GM23248 (cell line): ENCODE measurements around the gene PTPN1. TPM values are rescaled to one million over a fixed set of nuclear protein-coding genes. Genes with fewer than 3 reads are reported as not detected.

Source experiments
- DNase-seq: peaks from one replicate; pipeline ENCODE4 v3.0.0-alpha.2; 2015
- H2AFZ ChIP-seq: fragments of 200-600 bp; sonication (generic); 2 replicates; pipeline ENCODE4 v1.6.1; 2016; ENCODE audit warnings: antibody characterized with exemption
- H3F3A ChIP-seq: fragments of 200-600 bp; sonication (generic); 2 replicates; pipeline ENCODE4 v1.6.1; 2016; ENCODE audit warnings: mild to moderate bottlenecking, antibody characterized with exemption, mixed run types; ENCODE audit not compliant: insufficient read depth
- H3K27ac ChIP-seq: fragments of 200-600 bp; sonication (generic); 2 replicates; pipeline ENCODE4 v1.5.1; 2016; ENCODE audit warnings: mild to moderate bottlenecking
- H3K27me3 ChIP-seq: fragments of 200-600 bp; sonication (generic); replicated peaks from 2 replicates; pipeline ENCODE4 v1.6.1; 2016; ENCODE audit warnings: mild to moderate bottlenecking; ENCODE audit not compliant: insufficient read depth
- H3K36me3 ChIP-seq: fragments of 200-600 bp; sonication (generic); 2 replicates; pipeline ENCODE4 v1.6.1; 2016; ENCODE audit warnings: low read depth, mild to moderate bottlenecking
- H3K4me1 ChIP-seq: fragments of 200-600 bp; sonication (generic); 2 replicates; pipeline ENCODE4 v1.6.1; 2016; ENCODE audit warnings: mild to moderate bottlenecking; ENCODE audit not compliant: insufficient read depth
- H3K4me2 ChIP-seq: fragments of 200-600 bp; sonication (generic); one replicate; pipeline ENCODE4 v1.6.1; 2016; ENCODE audit warnings: mild to moderate bottlenecking; ENCODE audit not compliant: unreplicated experiment
- H3K4me3 ChIP-seq: fragments of 200-600 bp; sonication (generic); 2 replicates; pipeline ENCODE4 v1.5.1; 2016; ENCODE audit warnings: mild to moderate bottlenecking
- H3K79me2 ChIP-seq: fragments of 200-600 bp; sonication (generic); 2 replicates; pipeline ENCODE4 v1.6.1; 2016; ENCODE audit warnings: mild to moderate bottlenecking; ENCODE audit not compliant: insufficient read depth
- H3K9ac ChIP-seq: fragments of 200-600 bp; sonication (generic); 2 replicates; pipeline ENCODE4 v1.6.1; 2016; ENCODE audit warnings: mild to moderate bottlenecking
- H3K9me2 ChIP-seq: fragments of 200-600 bp; sonication (generic); 2 replicates; pipeline ENCODE4 v1.6.1; 2016; ENCODE audit warnings: mixed run types, mild to moderate bottlenecking, moderate library complexity; ENCODE audit not compliant: insufficient read depth
- H3K9me3 ChIP-seq: fragments of 200-600 bp; sonication (generic); one replicate; pipeline ENCODE4 v1.6.1; 2017; ENCODE audit warnings: low read depth
- H4K20me1 ChIP-seq: fragments of 200-600 bp; sonication (generic); 2 replicates; pipeline ENCODE4 v1.6.0; 2016; ENCODE audit not compliant: insufficient read depth
- EZH2 ChIP-seq: fragments of 200-600 bp; sonication (generic); IDR thresholded peaks from 2 replicates; pipeline ENCODE4 v1.6.1; 2018; ENCODE audit warnings: antibody characterized with exemption, mild to moderate bottlenecking; ENCODE audit not compliant: insufficient read depth, poor library complexity, severe bottlenecking
- EZH2phosphoT487 ChIP-seq: fragments of 200-600 bp; sonication (generic); IDR thresholded peaks from 2 replicates; pipeline ENCODE4 v1.6.1; 2018; ENCODE audit warnings: antibody characterized with exemption, moderate library complexity, mild to moderate bottlenecking, low read depth; ENCODE audit not compliant: insufficient read depth
- WGBS, 2 experiments: methylation state at CpG; one replicate each; pipeline ENCODE4 v1.1.6; 2015 to 2017; ENCODE audit warnings: low lambda C conversion rate in 2 of 2, low coverage in 1 of 2; ENCODE audit errors: missing lambda C conversion rate in 2 of 2; 5-methylcytosine and 5-hydroxymethylcytosine counted together
- in situ Hi-C: fragments of 300-500 bp; cut with MboI; formaldehyde crosslinking; loops from 2 replicates; pipeline ENCODE4 v1.15.0; 2020
- polyA plus RNA-seq: library from polyadenylated mRNA; unstranded; fragments of >200 nt; fragmentation: Nextera tagmentation; extraction: Ambion mirVana; gene quantifications from 2 replicates; pipeline ENCODE4 v1.2.1, GENCODE V29; 2016
- total RNA-seq: library from RNA; depleted of rRNA; stranded (reverse); fragments of >200 nt; shearing (Covaris generic); gene quantifications from 2 replicates; pipeline ENCODE4 v1.2.3, GENCODE V29; 2014

PTPN1 gene
- total and polyA plus RNA-seq, 2 experiments from 2014 or later: 18.9 to 22.8 TPM

DNA sequence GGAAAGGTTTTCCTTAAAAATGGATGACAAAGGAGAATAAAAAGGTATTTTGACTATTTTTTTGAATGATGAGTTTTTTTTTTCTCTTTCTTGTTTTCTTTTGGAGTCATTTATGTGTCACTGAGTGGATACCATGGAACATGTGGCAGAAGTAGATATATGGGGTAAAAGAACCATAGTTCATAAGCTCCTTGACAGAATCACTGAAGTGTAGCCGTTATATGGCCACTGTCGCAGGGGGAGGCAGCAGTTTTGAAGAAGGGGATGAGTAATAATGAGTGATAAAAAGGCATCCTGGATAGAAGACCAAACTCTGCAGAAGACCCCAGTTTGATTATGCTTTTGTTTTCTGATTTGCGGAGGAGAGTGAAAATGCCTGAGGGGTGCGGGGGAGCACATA is 15.5 kb downstream of the PTPN1 start:
- Histone ChIP-seq H3K9ac (no peak overlapping the region), H3K79me2 (peaks cover 100% of the 10 kb centered on the region), H4K20me1 (no peaks in the 10 kb centered on the region), H3K27me3 (no peaks in the 10 kb centered on the region), H3F3A (peaks cover 25% of the 10 kb centered on the region), H2AFZ (no peak overlapping the region), H3K36me3 (no peaks in the 10 kb centered on the region), H3K4me2 (no peak overlapping the region), H3K27ac (no peak overlapping the region), H3K9me3 (no peaks in the 10 kb centered on the region), H3K9me2 (no peaks in the 10 kb centered on the region), H3K4me3 (no peak overlapping the region), H3K4me1 (peaks cover 36% of the 10 kb centered on the region)
- TF ChIP-seq EZH2phosphoT487: no peak
- no peak for TF ChIP-seq EZH2
- in situ Hi-C loops: no loop called here
- WGBS, 2 experiments: 98% methylated on average over 4 of the region's 4 CpGs
- DNase-seq: no peak

DNA sequence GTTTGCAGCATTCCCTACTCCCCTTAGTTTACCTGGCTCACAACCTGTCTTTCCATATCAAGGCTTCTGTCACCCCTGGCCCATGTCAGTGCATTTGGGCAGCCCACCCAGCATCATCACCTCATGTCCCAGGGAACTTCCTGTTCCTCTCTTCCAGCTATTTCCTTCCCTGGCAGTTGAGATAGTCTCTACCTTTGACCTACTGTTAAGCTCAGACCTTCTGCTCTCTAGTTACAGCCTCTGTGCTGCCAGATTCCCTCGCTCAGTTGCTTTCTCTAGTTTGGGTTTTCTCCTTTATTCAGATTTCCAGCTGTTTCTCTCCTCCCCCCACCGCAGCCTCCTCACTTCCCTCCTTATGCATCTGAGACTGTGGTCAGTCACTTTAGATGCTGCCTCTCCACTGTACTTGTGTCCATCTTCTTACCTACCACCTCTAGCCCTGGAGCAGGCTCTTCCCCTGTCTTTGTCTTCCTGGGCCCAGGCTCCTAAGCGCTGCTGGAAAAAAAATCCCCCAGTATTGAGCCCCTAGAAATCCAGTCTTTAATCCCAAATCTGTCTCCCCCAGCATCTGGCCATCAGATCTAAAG is 16.3 kb downstream of the PTPN1 start:
- peaks cover 28% of the 10 kb centered on the region for H3K4me1 ChIP-seq
- WGBS, 2 experiments: 98 to 100% methylated on average over 3 of the region's 3 CpGs
- TF ChIP-seq EZH2phosphoT487: no peak
- no peak for TF ChIP-seq EZH2
- H3K9me3 ChIP-seq: no peaks in the 10 kb centered on the region
- H3K27me3 ChIP-seq: no peaks in the 10 kb centered on the region
- no peaks in the 10 kb centered on the region for H3K36me3 ChIP-seq
- no peak overlapping the region for H3K27ac ChIP-seq
- H3K4me3 ChIP-seq: no peak overlapping the region
- in situ Hi-C loops: no loop called here
- no peaks in the 10 kb centered on the region for H4K20me1 ChIP-seq
- H3K9me2 ChIP-seq: no peaks in the 10 kb centered on the region
- DNase-seq: no peak
- H2AFZ ChIP-seq: no peak overlapping the region
- H3K9ac ChIP-seq: no peak overlapping the region
- peaks cover 100% of the 10 kb centered on the region for H3K79me2 ChIP-seq
- H3K4me2 ChIP-seq: no peak overlapping the region
- peaks cover 17% of the 10 kb centered on the region for H3F3A ChIP-seq

DNA sequence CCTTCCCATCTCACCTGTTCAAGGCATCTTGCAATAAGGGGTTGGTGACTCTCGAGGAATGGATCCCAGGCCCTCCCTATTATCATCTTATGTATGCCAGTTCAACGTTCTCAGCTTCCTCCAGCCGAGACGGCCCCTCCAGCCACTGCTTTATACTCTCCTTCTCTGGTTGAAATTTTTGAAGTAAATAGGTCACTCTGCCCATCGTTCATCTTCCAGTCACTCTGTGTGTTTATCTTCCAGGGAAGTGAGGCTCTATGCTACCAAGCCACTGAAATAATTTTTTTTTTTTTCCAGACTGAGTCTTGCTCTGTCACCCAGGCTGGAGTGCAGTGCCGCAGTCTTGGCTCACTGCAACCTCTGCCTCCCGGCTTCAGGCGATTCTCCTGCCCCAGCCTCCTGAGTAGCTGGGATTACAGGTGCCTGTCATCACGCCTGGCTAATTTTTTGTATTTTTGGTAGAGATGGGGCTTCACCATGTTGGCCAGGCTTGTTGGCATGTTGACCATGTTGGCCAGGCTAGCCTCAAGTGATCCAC is 17.0 kb downstream of the PTPN1 start:
- no peaks in the 10 kb centered on the region for H4K20me1 ChIP-seq
- H3K79me2 ChIP-seq: peaks cover 100% of the 10 kb centered on the region
- no peaks in the 10 kb centered on the region for H3K9me2 ChIP-seq
- no peak overlapping the region for H3K4me3 ChIP-seq
- no peak for DNase-seq
- H3K9me3 ChIP-seq: no peaks in the 10 kb centered on the region
- no peak overlapping the region for H3K4me2 ChIP-seq
- H3K4me1 ChIP-seq: peaks cover 23% of the 10 kb centered on the region
- no peaks in the 10 kb centered on the region for H3K27me3 ChIP-seq
- H3K36me3 ChIP-seq: no peaks in the 10 kb centered on the region
- H3K9ac ChIP-seq: no peak overlapping the region
- WGBS, 2 experiments: 86% methylated on average over 9 of the region's 9 CpGs
- no peak for TF ChIP-seq EZH2
- TF ChIP-seq EZH2phosphoT487: no peak
- peaks cover 16% of the 10 kb centered on the region for H3F3A ChIP-seq
- in situ Hi-C loops: no loop called here
- H2AFZ ChIP-seq: no peak overlapping the region
- no peak overlapping the region for H3K27ac ChIP-seq

DNA sequence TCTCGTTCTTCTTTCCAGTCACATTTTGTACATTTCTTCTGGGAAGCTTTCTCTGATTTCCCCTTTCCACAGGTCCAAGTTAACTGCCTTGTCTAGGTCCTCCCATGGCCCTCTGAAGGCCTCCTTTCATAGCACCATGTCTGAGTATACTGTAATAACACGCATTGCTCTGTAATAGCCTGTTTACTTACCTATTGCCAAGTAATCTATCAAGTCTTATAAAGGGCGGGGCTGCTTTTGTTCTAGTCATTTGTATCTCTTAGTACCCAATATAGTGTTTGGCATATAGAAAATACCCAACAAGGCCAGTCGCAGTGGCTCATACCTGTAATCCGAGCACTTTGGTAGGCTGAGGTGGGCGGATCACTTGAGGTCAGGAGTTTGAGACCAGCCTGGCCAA is 17.9 kb downstream of the PTPN1 start:
- H3F3A ChIP-seq: peaks cover 17% of the 10 kb centered on the region
- in situ Hi-C loops: no loop called here
- WGBS, 2 experiments: 96 to 99% methylated on average over 6 of the region's 6 CpGs
- H3K4me3 ChIP-seq: no peak overlapping the region
- H3K9me2 ChIP-seq: no peaks in the 10 kb centered on the region
- H3K9ac ChIP-seq: no peak overlapping the region
- H3K36me3 ChIP-seq: no peaks in the 10 kb centered on the region
- H3K79me2 ChIP-seq: peaks cover 100% of the 10 kb centered on the region
- TF ChIP-seq EZH2phosphoT487: no peak
- no peaks in the 10 kb centered on the region for H3K9me3 ChIP-seq
- DNase-seq: no peak
- no peak overlapping the region for H3K27ac ChIP-seq
- no peaks in the 10 kb centered on the region for H3K27me3 ChIP-seq
- H3K4me2 ChIP-seq: no peak overlapping the region
- H4K20me1 ChIP-seq: no peaks in the 10 kb centered on the region
- peaks cover 28% of the 10 kb centered on the region for H3K4me1 ChIP-seq
- no peak overlapping the region for H2AFZ ChIP-seq
